CD4-positive, alpha-beta T cell treated with Interleukin-6 at 100 ng/mL for 8 hours (primary cell): ENCODE data around the gene FGF11.
"Not testable (repeated sequence)": the region's sequence is repeated elsewhere in the genome, so short reads cannot be mapped to it uniquely, and the experiment has no call there.

ENCODE experiments used
- DNase-seq: peaks from one replicate; pipeline ENCODE4 v3.0.0-alpha.2; 2020; ENCODE audit warnings: mixed read lengths, low spot score

FGF11 gene

GRCh38 chr17:7480089-7480384 is 40.7 kb downstream of the FGF11 start:
- no peak for DNase-seq

- DNase-seq = not testable (repeated sequence)
These were observed 42.0 kb downstream of the FGF11 start, which contains the start of gene SLC35G6 for GRCh38 chr17:7481275-7481674. TSS of gene SLC35G6 (plus strand) at chr17:7481446. CDS start at chr17:7481517, 71 bp downstream.

GRCh38 chr17:7481842-7482741 is 42.8 kb downstream of the FGF11 start:
- DNase-seq = not testable (repeated sequence)

GRCh38 chr17:7482742-7483088 is 43.4 kb downstream of the FGF11 start:
- DNase-seq = not testable (repeated sequence)

GRCh38 chr17:7483255-7484066 is 44.1 kb downstream of the FGF11 start:
- DNase-seq = peak; percentile 94

- DNase-seq = peak; percentile 97
These were observed 45.0 kb downstream of the FGF11 start, which contains the start of gene POLR2A for GRCh38 chr17:7484067-7484918. TSS of gene POLR2A (plus strand) at chr17:7484366.

- no peak for DNase-seq
These were observed 45.6 kb downstream of the FGF11 start for GRCh38 chr17:7484919-7485377.

GRCh38 chr17:7486181-7486580 is 46.9 kb downstream of the FGF11 start:
- no peak for DNase-seq

- no peak for DNase-seq
These were observed 50.8 kb downstream of the FGF11 start for GRCh38 chr17:7490144-7490543.

- no peak for DNase-seq
These were observed 52.3 kb downstream of the FGF11 start for GRCh38 chr17:7491583-7491982.

- DNase-seq = no peak
These were observed 54.6 kb downstream of the FGF11 start for GRCh38 chr17:7493941-7494340.
